CD14-positive monocyte (primary cell): Measurements from ENCODE around the gene ZNF491. TPM values are rescaled to one million over a fixed set of nuclear protein-coding genes. Genes with fewer than 3 reads are reported as not detected.

ENCODE experiments used
- DNase-seq, 3 donors: peaks; one replicate each; pipeline ENCODE4 v3.0.0-alpha.2; 2011 to 2022
- H2AFZ ChIP-seq: 2 replicates; pipeline ENCODE4 v1.6.0; 2012; ENCODE audit warnings: mild to moderate bottlenecking, low read depth, low read length, inconsistent platforms; ENCODE audit not compliant: insufficient read depth, poor library complexity, severe bottlenecking
- H3K27ac ChIP-seq, 2 donors: 1 replicate in 1 of 2; 2 replicates in 1 of 2; pipeline ENCODE4 v1.5.1; 2012 to 2013; ENCODE audit warnings: low read length in 2 of 2, control low read depth in 1 of 2, inconsistent platforms in 1 of 2, low read depth in 1 of 2, mild to moderate bottlenecking in 1 of 2
- H3K27me3 ChIP-seq, 2 donors: one replicate each; pipeline versions ENCODE4 v1.6.0 to v1.6.1; 2011 to 2013; ENCODE audit warnings: low read length in 2 of 2; ENCODE audit not compliant: control insufficient read depth in 2 of 2, insufficient read depth in 2 of 2
- H3K36me3 ChIP-seq, 2 donors: replicated peaks in 1 of 2; 1 replicate in 1 of 2; 2 replicates in 1 of 2; pipeline versions ENCODE4 v1.5.1 to v1.6.1; 2012 to 2013; ENCODE audit warnings: low read length in 2 of 2, control low read depth in 1 of 2, inconsistent platforms in 1 of 2, mild to moderate bottlenecking in 1 of 2; ENCODE audit not compliant: insufficient read depth in 2 of 2, control insufficient read depth in 1 of 2
- H3K4me1 ChIP-seq, 2 donors: 1 replicate in 1 of 2; 2 replicates in 1 of 2; pipeline versions ENCODE4 v1.5.1 to v1.6.1; 2012 to 2013; ENCODE audit warnings: low read length in 2 of 2, control low read depth in 1 of 2, inconsistent platforms in 1 of 2, mild to moderate bottlenecking in 1 of 2, moderate library complexity in 1 of 2; ENCODE audit not compliant: insufficient read depth in 2 of 2, control insufficient read depth in 1 of 2
- H3K4me2 ChIP-seq: replicated peaks from 2 replicates; pipeline ENCODE3; 2012; ENCODE audit warnings: low read length, moderate library complexity, mild to moderate bottlenecking; ENCODE audit not compliant: poor library complexity, severe bottlenecking; ENCODE audit errors: extremely low read depth
- H3K4me3 ChIP-seq, 3 experiments: fragments of 200-600 bp in 1 of 3; sonication (generic) in 1 of 3; replicated peaks in 1 of 3; 1 replicate in 2 of 3; 2 replicates in 1 of 3; pipeline ENCODE4 v1.5.1; 2011 to 2013; ENCODE audit warnings: low read length in 3 of 3, mild to moderate bottlenecking in 3 of 3, control low read depth in 2 of 3, low read depth in 2 of 3, inconsistent platforms in 1 of 3, moderate library complexity in 1 of 3
- H3K79me2 ChIP-seq: 2 replicates; pipeline ENCODE4 v1.6.0; 2012; ENCODE audit warnings: mild to moderate bottlenecking, control low read depth, inconsistent platforms, low read length, moderate library complexity; ENCODE audit not compliant: insufficient read depth
- H3K9ac ChIP-seq: 2 replicates; pipeline ENCODE4 v1.6.0; 2017; ENCODE audit warnings: low read length, mild to moderate bottlenecking; ENCODE audit not compliant: insufficient read depth, poor library complexity, severe bottlenecking
- H3K9me3 ChIP-seq, 2 donors: replicated peaks in 1 of 2; 1 replicate in 1 of 2; 2 replicates in 1 of 2; pipeline versions ENCODE4 v1.5.1 to v1.6.1; 2012 to 2013; ENCODE audit warnings: low read length in 2 of 2, control low read depth in 1 of 2; ENCODE audit not compliant: control insufficient read depth in 1 of 2, insufficient read depth in 1 of 2
- H4K20me1 ChIP-seq: 2 replicates; pipeline ENCODE4 v1.6.0; 2012; ENCODE audit warnings: mild to moderate bottlenecking, low read length, control low read depth, moderate library complexity; ENCODE audit not compliant: insufficient read depth
- H3K27ac Mint-ChIP-seq, 7 donors: one replicate each; pipeline ENCODE4 v1.8.0; 2020; ENCODE audit warnings: mild to moderate bottlenecking in 7 of 7, mixed read lengths in 7 of 7, moderate library complexity in 6 of 7, inconsistent platforms in 2 of 7
- H3K27me3 Mint-ChIP-seq, 3 donors: one replicate each; pipeline ENCODE4 v1.8.0; 2021 to 2022; ENCODE audit warnings: low read depth in 3 of 3, mild to moderate bottlenecking in 3 of 3, mixed read lengths in 3 of 3, moderate library complexity in 3 of 3, inconsistent platforms in 1 of 3
- H3K36me3 Mint-ChIP-seq, 2 donors: one replicate each; pipeline ENCODE4 v1.8.0; 2020; ENCODE audit warnings: mixed read lengths in 2 of 2, inconsistent platforms in 1 of 2, mild to moderate bottlenecking in 1 of 2
- H3K4me1 Mint-ChIP-seq: one replicate; pipeline ENCODE4 v1.8.0; 2020; ENCODE audit warnings: mild to moderate bottlenecking, mixed read lengths
- H3K4me3 Mint-ChIP-seq, 2 donors: one replicate each; pipeline ENCODE4 v1.8.0; 2020; ENCODE audit warnings: mild to moderate bottlenecking in 2 of 2, mixed read lengths in 2 of 2, moderate library complexity in 1 of 2
- H3K9me3 Mint-ChIP-seq, 7 donors: one replicate each; pipeline ENCODE4 v1.8.0; 2020 to 2022; ENCODE audit warnings: mixed read lengths in 7 of 7, mild to moderate bottlenecking in 6 of 7, moderate library complexity in 6 of 7, inconsistent platforms in 2 of 7
- CTCF ChIP-seq: fragments of 200-600 bp; IDR thresholded peaks from one replicate; pipeline ENCODE4 v1.8.0; 2022; ENCODE audit warnings: antibody characterized with exemption, mild to moderate bottlenecking
- WGBS: methylation state at CpG from one replicate; pipeline ENCODE4 v1.1.5; 2013; ENCODE audit warnings: missing lambda C conversion rate; ENCODE audit not compliant: insufficient coverage; 5-methylcytosine and 5-hydroxymethylcytosine counted together
- intact Hi-C, 2 donors: fragments of 100-400 bp; cut with micrococcal nuclease; formaldehyde crosslinking; loops; one replicate each; pipeline versions ENCODE4 v1.15.0 to v1.15.1; 2023
- polyA plus RNA-seq, 3 donors: library from polyadenylated mRNA; depleted of rRNA in 1 of 3; unstranded in 2 of 3; stranded (reverse) in 1 of 3; fragments of 300-500 nt in 2 of 3; fragments of >200 nt in 1 of 3; fragmentation: Illumina TruSeq in 2 of 3; gene quantifications; 1 replicate in 2 of 3; 2 replicates in 1 of 3; pipeline ENCODE4 v1.2.3, GENCODE V29; 2012 to 2021

Gene ZNF491
- polyA plus RNA-seq, 3 donors = 0.27 to 0.92 TPM; not detected in 1

GRCh38 chr19:11797491-11797890 lies 832 bp upstream of the ZNF491 start:
- Histone ChIP-seq H3K4me3 (peak overlapping the region in 1 of 3 experiments; percentile 86), H3K4me1 (peaks cover 16 to 22% of the 10 kb centered on the region in 2 donors), H3K27ac (no peak overlapping the region), H3K4me2 (peak overlapping the region; percentile 98), H3K79me2 (no peaks in the 10 kb centered on the region), H2AFZ (peak overlapping the region; percentile 98), H3K9me3 (peaks cover 4 to 6% of the 10 kb centered on the region in 2 donors), H4K20me1 (no peaks in the 10 kb centered on the region), H3K9ac (no peak overlapping the region), H3K36me3 (no peaks in the 10 kb centered on the region), H3K27me3 (no peaks in the 10 kb centered on the region)
- Mint-ChIP-seq H3K36me3 (no peaks in the 10 kb centered on the region), H3K4me3 (peak overlapping the region; percentile 92 to 96), H3K27ac (peak overlapping the region in 2 of 7 donors; percentile 11 to 16), H3K27me3 (peaks cover 2 to 10% (median 4%) of the 10 kb centered on the region in 3 donors), H3K9me3 (peaks cover 7 to 21% (median 12%) of the 10 kb centered on the region in 7 donors), H3K4me1 (peaks cover 22% of the 10 kb centered on the region)
- TF ChIP-seq CTCF = peak; percentile 78
- 0% methylated on average over 4 of the region's 8 CpGs for WGBS
- intact Hi-C loops = loop anchor here (5.0 to 10.0 kb wide), 5 partner anchors 60 to 347 kb away; partner anchors contain the start of genes ZNF20 (in 2 of the 2) and ZNF823 (in 1 of the 2)
- peak; percentile 63 to 76 (median 74) for DNase-seq

- H3K4me3 Mint-ChIP-seq = no peak overlapping the region
- Histone ChIP-seq H3K36me3 (peaks cover 0 to 24% of the 10 kb centered on the region in 2 donors), H3K9ac (no peak overlapping the region), H2AFZ (no peak overlapping the region), H3K27ac (no peak overlapping the region), H4K20me1 (no peaks in the 10 kb centered on the region), H3K4me3 (no peak overlapping the region), H3K79me2 (no peaks in the 10 kb centered on the region), H3K4me1 (no peaks in the 10 kb centered on the region), H3K4me2 (no peak overlapping the region), H3K27me3 (no peaks in the 10 kb centered on the region), H3K9me3 (peaks cover 52 to 72% of the 10 kb centered on the region in 2 donors)
- no peak for TF ChIP-seq CTCF
- H3K4me1 Mint-ChIP-seq = no peaks in the 10 kb centered on the region
- H3K9me3 Mint-ChIP-seq = peaks cover 37 to 77% (median 66%) of the 10 kb centered on the region in 7 donors
- H3K27me3 Mint-ChIP-seq = peaks cover 0 to 2% (median 0%) of the 10 kb centered on the region in 3 donors
- intact Hi-C loops = no loop called here
- no peak for DNase-seq
- peaks cover 13 to 23% of the 10 kb centered on the region in 2 donors for H3K36me3 Mint-ChIP-seq
- H3K27ac Mint-ChIP-seq = no peak overlapping the region
- WGBS = 98% methylated on average over 8 of the region's 11 CpGs
These were observed 8.2 kb downstream of the ZNF491 start for GRCh38 chr19:11806354-11807098.
